Right cardiac atrium (tissue), 5 donors: ENCODE data around the gene CFAP77. TPM values are rescaled to one million over a fixed set of nuclear protein-coding genes. Genes with fewer than 3 reads are reported as not detected.
"Not testable (repeated sequence)": the region's sequence is repeated elsewhere in the genome, so short reads cannot be mapped to it uniquely, and the experiment has no call there.

Source experiments
- ATAC-seq, 2 donors: fragments of 200-7000 bp; cut with Tn5 transposase; one replicate each; pipeline versions ENCODE4 v1.8.0 to v1.9.1; 2020; ENCODE audit warnings: moderate library complexity in 2 of 2, mild to moderate bottlenecking in 1 of 2
- DNase-seq, 3 donors: peaks; one replicate each; pipeline ENCODE4 v3.0.0-alpha.2; 2020
- H3K27ac ChIP-seq: one replicate; pipeline ENCODE4 v1.5.1; 2013; ENCODE audit warnings: mild to moderate bottlenecking, low read length, control low read depth, moderate library complexity
- H3K27me3 ChIP-seq: one replicate; pipeline ENCODE4 v1.6.1; 2013; ENCODE audit not compliant: control insufficient read depth, insufficient read depth
- H3K4me1 ChIP-seq: one replicate; pipeline ENCODE4 v1.6.1; 2013; ENCODE audit warnings: low read length; ENCODE audit not compliant: control insufficient read depth, insufficient read depth
- H3K4me3 ChIP-seq: one replicate; pipeline ENCODE4 v1.5.1; 2013; ENCODE audit warnings: low read length, control low read depth
- H3K9me3 ChIP-seq: one replicate; pipeline ENCODE4 v1.6.1; 2013; ENCODE audit warnings: low read length; ENCODE audit not compliant: control insufficient read depth
- WGBS: extraction: QIAGEN DNeasy Blood & Tissue Kit; methylation state at CpG from one replicate; pipeline ENCODE4 v1.1.7; 2013; 5-methylcytosine and 5-hydroxymethylcytosine counted together
- intact Hi-C, 4 donors: fragments of 100-400 bp; cut with DNase I; formaldehyde crosslinking; loops; one replicate each; pipeline versions ENCODE4 v1.11.0 to v1.14.0; 2022 to 2023
- polyA plus RNA-seq: library from polyadenylated mRNA; stranded (reverse); fragments of 200-250 nt; gene quantifications from one replicate; pipeline ENCODE4 v1.2.3, GENCODE V29; 2013
- total RNA-seq, 4 donors: library from RNA; stranded (reverse); fragmentation: NEBNext Ultra II Directional; extraction: Animal tissue kit (Norgen Biotek cat#: 25700); gene quantifications; one replicate each; pipeline ENCODE4 v1.2.1, GENCODE V29; 2021
- donor health status: healthy with polysubstance abuse.
- donor health status: DM: no; HTN: yes; CAD: no.
- donor health status: DM: no; HTN: no; CAD: no.
- donor health status: DM: no; HTN: yes; CAD: no; lungs with severe emphysema.
- donor health status: DM: yes; HTN: yes; CAD: no.

CFAP77 gene
- total and polyA plus RNA-seq, 5 donors = 2.3 to 6.5 (median 4.3) TPM

DNA sequence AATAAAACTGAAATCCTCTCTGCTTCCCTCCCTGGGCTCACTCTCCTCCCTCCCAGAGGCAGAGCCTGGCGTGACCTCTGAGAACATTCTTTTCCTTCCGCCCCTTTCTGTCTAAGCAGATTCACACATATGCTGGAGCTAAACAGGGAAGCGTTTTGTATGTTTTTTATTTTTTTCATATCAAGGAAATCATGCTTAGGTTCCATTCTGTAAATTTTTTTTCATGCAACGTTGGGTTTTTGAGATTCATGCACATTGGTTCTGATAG, 152.2 kb downstream of the CFAP77 start:
- Histone ChIP-seq H3K27me3 (no peaks in the 10 kb centered on the region), H3K9me3 (no peaks in the 10 kb centered on the region), H3K4me1 (no peaks in the 10 kb centered on the region), H3K4me3 (no peak overlapping the region), H3K27ac (no peak overlapping the region)
- 19% methylated on average over 4 of the region's 4 CpGs for WGBS
- ATAC-seq (peak in 1 of 2 donors; percentile 53), DNase-seq (no peak)
- intact Hi-C loops = loop anchor here in 1 of 4 donors (10.0 kb wide), 1 partner anchor 47 kb away; no protein-coding TSS in a partner anchor

GRCh38 chr9:132564526-132564925, 154.5 kb downstream of the CFAP77 start:
- WGBS = 77% methylated on average over 6 of the region's 6 CpGs
- ATAC-seq (no peak), DNase-seq (no peak)
- Histone ChIP-seq H3K27me3 (no peaks in the 10 kb centered on the region), H3K4me1 (no peaks in the 10 kb centered on the region), H3K4me3 (no peak overlapping the region), H3K9me3 (no peaks in the 10 kb centered on the region), H3K27ac (no peak overlapping the region)
- intact Hi-C loops = loop anchor here in 1 of 4 donors (10.0 kb wide), 1 partner anchor 50 kb away; no protein-coding TSS in a partner anchor

- intact Hi-C loops = loop anchor here in 1 of 4 donors (10.0 kb wide), 1 partner anchor 54 kb away; no protein-coding TSS in a partner anchor
- H3K4me1 ChIP-seq, DNase-seq, H3K27me3 ChIP-seq, ATAC-seq, H3K9me3 ChIP-seq, H3K27ac ChIP-seq, H3K4me3 ChIP-seq: not testable (repeated sequence)
- 87% methylated on average over 2 of the region's 2 CpGs for WGBS
Observed at GRCh38 chr9:132568787-132569186, 158.8 kb downstream of the CFAP77 start.

- intact Hi-C loops = loop anchor here in 2 of 4 donors (5.0 to 10.0 kb wide), 2 partner anchors 157 to 160 kb away; partner anchors contain the start of gene CFAP77 (in 2 of the 2)
- no peak for ATAC-seq
- Histone ChIP-seq H3K4me3 (no peak overlapping the region), H3K27ac (no peak overlapping the region), H3K27me3 (no peaks in the 10 kb centered on the region), H3K9me3 (no peaks in the 10 kb centered on the region), H3K4me1 (no peaks in the 10 kb centered on the region)
- 75% methylated on average over 15 of the region's 15 CpGs for WGBS
- DNase-seq = no peak
Observed at GRCh38 chr9:132571806-132572600, 162.0 kb downstream of the CFAP77 start.

GRCh38 chr9:132572921-132573320, 162.9 kb downstream of the CFAP77 start:
- 14% methylated on average over 8 of the region's 8 CpGs for WGBS
- intact Hi-C loops = loop anchor here in 2 of 4 donors (5.0 to 10.0 kb wide), 2 partner anchors 158 to 161 kb away; partner anchors contain the start of gene CFAP77 (in 2 of the 2)
- no peaks in the 10 kb centered on the region for H3K9me3 ChIP-seq
- ATAC-seq (peak; percentile 52 to 55), DNase-seq (peak in 1 of 3 donors; percentile 63)
- no peaks in the 10 kb centered on the region for H3K4me1 ChIP-seq
- no peaks in the 10 kb centered on the region for H3K27me3 ChIP-seq
- H3K4me3 ChIP-seq = no peak overlapping the region
- H3K27ac ChIP-seq = no peak overlapping the region

GRCh38 chr9:132575005-132575609, 165.1 kb downstream of the CFAP77 start:
- peak; percentile 81 to 82 for ATAC-seq
- WGBS = 14% methylated on average over 16 of the region's 16 CpGs
- H3K9me3 ChIP-seq = no peaks in the 10 kb centered on the region
- H3K4me3 ChIP-seq = no peak overlapping the region
- H3K27ac ChIP-seq = no peak overlapping the region
- DNase-seq = peak; percentile 75 to 88 (median 87)
- H3K4me1 ChIP-seq = no peaks in the 10 kb centered on the region
- no peaks in the 10 kb centered on the region for H3K27me3 ChIP-seq
- intact Hi-C loops = loop anchor here (2.0 to 10.0 kb wide), 4 partner anchors 66 to 163 kb away; partner anchors contain the start of gene CFAP77 (in 2 of the 4)

DNA sequence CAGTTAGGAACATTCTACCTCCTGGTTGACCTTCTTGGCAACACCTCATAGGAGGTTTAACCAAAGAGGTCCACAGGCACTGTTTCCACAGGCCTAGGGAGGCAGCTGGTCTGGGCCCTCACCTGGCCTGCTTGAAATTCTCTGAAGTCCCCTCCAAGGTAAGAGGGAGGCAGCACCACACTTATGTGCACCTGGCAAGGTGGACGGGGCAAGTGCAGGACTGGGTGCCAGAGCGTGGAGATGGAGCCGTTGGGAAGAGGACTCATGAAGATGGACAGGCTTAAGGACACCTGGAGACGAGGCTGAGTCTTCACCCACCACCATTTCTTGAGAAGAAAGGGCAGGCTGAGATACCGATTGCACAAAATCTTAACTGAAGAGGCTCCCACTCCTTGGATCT, 165.8 kb downstream of the CFAP77 start:
- WGBS = 79% methylated on average over 5 of the region's 5 CpGs
- ATAC-seq (no peak), DNase-seq (no peak)
- no peaks in the 10 kb centered on the region for H3K9me3 ChIP-seq
- intact Hi-C loops = loop anchor here (2.0 to 10.0 kb wide), 4 partner anchors 67 to 164 kb away; partner anchors contain the start of gene CFAP77 (in 2 of the 4)
- no peaks in the 10 kb centered on the region for H3K4me1 ChIP-seq
- no peak overlapping the region for H3K27ac ChIP-seq
- H3K27me3 ChIP-seq = no peaks in the 10 kb centered on the region
- H3K4me3 ChIP-seq = no peak overlapping the region

DNA sequence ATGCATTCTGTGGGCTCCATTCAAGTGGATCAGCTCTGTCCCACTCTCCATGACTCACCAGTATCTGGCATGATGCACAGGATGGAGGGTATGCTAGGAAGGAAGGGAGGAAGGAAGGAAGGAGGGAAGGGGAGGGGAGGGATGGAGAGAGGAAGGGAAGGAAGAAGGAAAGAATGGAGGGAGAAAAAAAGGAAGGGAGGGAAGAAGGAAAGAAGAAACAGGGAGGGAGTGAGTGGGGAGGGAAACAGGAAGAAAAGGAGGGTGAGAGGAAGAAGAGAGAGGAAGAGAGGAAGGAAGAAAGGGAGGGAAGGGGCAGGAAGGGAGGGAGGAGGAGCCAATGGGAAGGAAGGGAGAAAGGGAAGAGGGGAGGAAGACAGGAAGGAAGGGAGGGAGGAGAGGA, 167.1 kb downstream of the CFAP77 start:
- ATAC-seq (no peak), DNase-seq (no peak)
- no peaks in the 10 kb centered on the region for H3K9me3 ChIP-seq
- intact Hi-C loops = loop anchor here (5.0 to 10.0 kb wide), 3 partner anchors 70 to 165 kb away; partner anchors contain the start of gene CFAP77 (in 2 of the 4)
- H3K27ac ChIP-seq = no peak overlapping the region
- H3K27me3 ChIP-seq = no peaks in the 10 kb centered on the region
- no peak overlapping the region for H3K4me3 ChIP-seq
- no peaks in the 10 kb centered on the region for H3K4me1 ChIP-seq

DNA sequence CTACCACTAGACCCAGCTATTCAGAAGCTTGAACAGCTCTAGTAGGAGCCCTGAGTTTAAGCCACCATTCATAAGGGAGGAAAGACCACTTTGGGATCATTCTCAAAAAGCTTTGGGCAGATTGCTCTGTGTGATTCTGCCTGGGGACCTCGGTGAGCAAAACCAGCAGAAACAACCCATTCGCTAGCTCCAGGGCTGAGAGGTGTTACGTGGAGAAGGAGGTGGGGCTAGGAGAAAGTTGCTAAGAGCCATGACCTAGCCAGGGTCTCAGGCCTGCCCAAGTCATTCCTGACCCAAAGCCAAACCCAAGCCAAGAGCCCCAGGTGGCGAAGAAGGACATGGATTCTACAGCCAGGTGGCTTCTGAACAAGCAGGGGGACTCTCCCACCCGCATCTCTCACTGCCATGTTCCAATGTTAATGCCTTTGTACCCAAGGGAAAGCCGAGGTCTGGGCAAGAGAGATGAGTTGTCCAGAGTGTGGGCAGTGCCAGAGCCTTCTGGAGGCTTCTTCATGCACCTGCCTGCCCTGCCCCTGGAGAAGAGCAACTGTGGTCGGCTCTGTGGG, 168.4 kb downstream of the CFAP77 start:
- no peaks in the 10 kb centered on the region for H3K4me1 ChIP-seq
- H3K4me3 ChIP-seq = no peak overlapping the region
- DNase-seq (no peak), ATAC-seq (no peak)
- intact Hi-C loops = loop anchor here (5.0 to 10.0 kb wide), 3 partner anchors 71 to 166 kb away; partner anchors contain the start of gene CFAP77 (in 2 of the 4)
- no peaks in the 10 kb centered on the region for H3K9me3 ChIP-seq
- 32% methylated on average over 7 of the region's 7 CpGs for WGBS
- H3K27ac ChIP-seq = no peak overlapping the region
- no peaks in the 10 kb centered on the region for H3K27me3 ChIP-seq

GRCh38 chr9:132579427-132579798, 169.4 kb downstream of the CFAP77 start:
- H3K4me3 ChIP-seq = no peak overlapping the region
- ATAC-seq = no peak
- DNase-seq = no peak
- 8% methylated on average over 15 of the region's 15 CpGs for WGBS
- intact Hi-C loops = loop anchor here (5.0 to 10.0 kb wide), 3 partner anchors 72 to 167 kb away; partner anchors contain the start of gene CFAP77 (in 2 of the 4)
- no peaks in the 10 kb centered on the region for H3K9me3 ChIP-seq
- no peaks in the 10 kb centered on the region for H3K4me1 ChIP-seq
- no peak overlapping the region for H3K27ac ChIP-seq
- no peaks in the 10 kb centered on the region for H3K27me3 ChIP-seq
